Thymus (tissue), 14 donors: ENCODE measurements around the gene GINS1. TPM values are rescaled to one million over a fixed set of nuclear protein-coding genes. Genes with fewer than 3 reads are reported as not detected.

ENCODE experiments used
- DNase-seq, 9 donors: peaks; one replicate each; pipeline ENCODE4 v3.0.0-alpha.2; 2013; ENCODE audit warnings: low spot score in 9 of 9, low read depth in 6 of 9, missing footprints in 1 of 9
- H3K27ac ChIP-seq, 2 donors: one replicate each; pipeline ENCODE4 v1.5.1; 2013; ENCODE audit warnings: control low read depth in 1 of 2, low read depth in 1 of 2, low read length in 1 of 2, mild to moderate bottlenecking in 1 of 2, moderate library complexity in 1 of 2
- H3K27me3 ChIP-seq, 2 donors: one replicate each; pipeline ENCODE4 v1.5.1; 2013; ENCODE audit warnings: low read length in 1 of 2; ENCODE audit not compliant: control insufficient read depth in 2 of 2, insufficient read depth in 1 of 2
- H3K36me3 ChIP-seq, 2 donors: one replicate each; pipeline ENCODE4 v1.5.1; 2013; ENCODE audit warnings: low read length in 1 of 2, mild to moderate bottlenecking in 1 of 2, moderate library complexity in 1 of 2; ENCODE audit not compliant: control insufficient read depth in 2 of 2, insufficient read depth in 2 of 2
- H3K4me1 ChIP-seq, 2 donors: one replicate each; pipeline ENCODE4 v1.5.1; 2013; ENCODE audit warnings: low read length in 2 of 2; ENCODE audit not compliant: control insufficient read depth in 2 of 2, insufficient read depth in 2 of 2
- H3K4me3 ChIP-seq, 2 donors: one replicate each; pipeline ENCODE4 v1.5.1; 2013; ENCODE audit warnings: low read length in 2 of 2, control low read depth in 1 of 2, mild to moderate bottlenecking in 1 of 2
- H3K9me3 ChIP-seq, 2 donors: one replicate each; pipeline ENCODE4 v1.5.1; 2013; ENCODE audit warnings: low read length in 1 of 2, mild to moderate bottlenecking in 1 of 2; ENCODE audit not compliant: control insufficient read depth in 2 of 2, insufficient read depth in 1 of 2
- WGBS: extraction: QIAGEN DNeasy Blood & Tissue Kit; methylation state at CpG from one replicate; pipeline ENCODE4 v1.1.7; 2013; 5-methylcytosine and 5-hydroxymethylcytosine counted together
- long read RNA-seq, 10 donors: transcript quantifications; one replicate each; lab custom pipeline, GENCODE V29; 2026
- polyA plus RNA-seq: library from polyadenylated mRNA; stranded (reverse); fragments of 200-250 nt; gene quantifications from one replicate; pipeline ENCODE4 v1.2.3, GENCODE V29; 2013
- total RNA-seq: library from RNA; stranded (reverse); fragments of 120-200 nt; gene quantifications from one replicate; pipeline ENCODE4 v1.2.4, GENCODE V29; 2013
- donor health status: healthy.

GINS1 gene
- total RNA-seq (15.7 TPM), polyA plus RNA-seq (1.8 TPM)
- long read RNA-seq, donor 1: 0 reads
- long read RNA-seq, donor 2, partial matches to known transcripts: 0 of 2 reads
- long read RNA-seq, donor 2, other reads (novel, unspliced or antisense): 0 of 2 reads
- long read RNA-seq, donor 3, partial matches to known transcripts: 0 of 2 reads
- long read RNA-seq, donor 3, other reads (novel, unspliced or antisense): 0 of 2 reads
- long read RNA-seq, donor 4: 0 reads
- long read RNA-seq, donor 5, partial matches to known transcripts: 0 of 1 reads
- long read RNA-seq, donor 5, other reads (novel, unspliced or antisense): 0 of 1 reads
- long read RNA-seq, donor 6, transcript GINS1-201 (7 exons, 3,249 nt): major isoform, 6 of 6 reads
- long read RNA-seq, donor 6, partial matches to known transcripts: 0 of 6 reads
- long read RNA-seq, donor 6, other reads (novel, unspliced or antisense): 0 of 6 reads
- long read RNA-seq, donor 7: 0 reads
- long read RNA-seq, donor 8: 0 reads
- long read RNA-seq, donor 9, partial matches to known transcripts: 0 of 1 reads
- long read RNA-seq, donor 9, other reads (novel, unspliced or antisense): 0 of 1 reads
- long read RNA-seq, donor 10, partial matches to known transcripts: 0 of 2 reads
- long read RNA-seq, donor 10, other reads (novel, unspliced or antisense): 0 of 2 reads

- DNase-seq: peak in 8 of 9 donors; percentile 71 to 91 (median 74)
- Histone ChIP-seq H3K36me3 (peaks cover 3 to 4% of the 10 kb centered on the region in 2 donors), H3K4me3 (peak within 1 kb of the TSS; percentile 74 to 82), H3K27ac (peak within 1 kb of the TSS; percentile 12 to 42), H3K27me3 (no peaks in the 10 kb centered on the region), H3K9me3 (peaks cover 6 to 11% of the 10 kb centered on the region in 2 donors), H3K4me1 (peaks cover 7 to 13% of the 10 kb centered on the region in 2 donors)
- WGBS: 1% methylated on average over 56 of the region's 56 CpGs
Observed at GRCh38 chr20:25407311-25408169, at the start of gene GINS1. Gene GINS1, plus strand, starts transcription at chr20:25407673. Its CDS starts 148 bp downstream, at chr20:25407821.

- Histone ChIP-seq H3K36me3 (no peaks in the 10 kb centered on the region), H3K9me3 (no peaks in the 10 kb centered on the region), H3K27me3 (no peaks in the 10 kb centered on the region), H3K4me3 (no peak overlapping the region), H3K27ac (peak overlapping the region in 1 of 2 donors; percentile 18), H3K4me1 (no peaks in the 10 kb centered on the region)
- 51% methylated on average over 10 of the region's 10 CpGs for WGBS
- no peak for DNase-seq
Observed at GRCh38 chr20:25360631-25361286, 46.7 kb upstream of the GINS1 start.

GRCh38 chr20:25361287-25361683 is 46.2 kb upstream of the GINS1 start:
- Histone ChIP-seq H3K4me1 (no peaks in the 10 kb centered on the region), H3K27ac (no peak overlapping the region), H3K4me3 (no peak overlapping the region), H3K36me3 (no peaks in the 10 kb centered on the region), H3K9me3 (no peaks in the 10 kb centered on the region), H3K27me3 (no peaks in the 10 kb centered on the region)
- no peak for DNase-seq
- WGBS: 95% methylated on average over 6 of the region's 6 CpGs

- H3K27me3 ChIP-seq: no peaks in the 10 kb centered on the region
- no peaks in the 10 kb centered on the region for H3K4me1 ChIP-seq
- H3K27ac ChIP-seq: no peak overlapping the region
- H3K9me3 ChIP-seq: no peaks in the 10 kb centered on the region
- no peak for DNase-seq
- H3K36me3 ChIP-seq: no peaks in the 10 kb centered on the region
- WGBS: 92% methylated on average over 3 of the region's 3 CpGs
- no peak overlapping the region for H3K4me3 ChIP-seq
Observed at GRCh38 chr20:25364180-25364788, 43.2 kb upstream of the GINS1 start.

GRCh38 chr20:25364879-25365699 is 42.4 kb upstream of the GINS1 start:
- 97% methylated on average over 2 of the region's 2 CpGs for WGBS

GRCh38 chr20:25368526-25368925 is 38.9 kb upstream of the GINS1 start:
- Histone ChIP-seq H3K27ac (no peak overlapping the region), H3K36me3 (no peaks in the 10 kb centered on the region), H3K27me3 (no peaks in the 10 kb centered on the region), H3K4me3 (no peak overlapping the region), H3K4me1 (no peaks in the 10 kb centered on the region), H3K9me3 (no peaks in the 10 kb centered on the region)
- 98% methylated on average over 10 of the region's 10 CpGs for WGBS
- no peak for DNase-seq

More at GRCh38 chr20:25364879-25365699, 42.4 kb upstream of the GINS1 start:
- H3K4me1 ChIP-seq: no peaks in the 10 kb centered on the region
- no peaks in the 10 kb centered on the region for H3K27me3 ChIP-seq
- no peak overlapping the region for H3K27ac ChIP-seq
- DNase-seq: no peak
- no peaks in the 10 kb centered on the region for H3K36me3 ChIP-seq
- no peak overlapping the region for H3K4me3 ChIP-seq
- H3K9me3 ChIP-seq: no peaks in the 10 kb centered on the region

GRCh38 chr20:25368976-25369375 is 38.5 kb upstream of the GINS1 start:
- Histone ChIP-seq H3K36me3 (no peaks in the 10 kb centered on the region), H3K4me3 (no peak overlapping the region), H3K9me3 (no peaks in the 10 kb centered on the region), H3K27me3 (no peaks in the 10 kb centered on the region), H3K4me1 (no peaks in the 10 kb centered on the region), H3K27ac (no peak overlapping the region)
- WGBS: 98% methylated on average over 5 of the region's 5 CpGs
- no peak for DNase-seq

GRCh38 chr20:25369529-25369928 is 37.9 kb upstream of the GINS1 start:
- 98% methylated on average over 8 of the region's 8 CpGs for WGBS
- no peak for DNase-seq

More at GRCh38 chr20:25369529-25369928, 37.9 kb upstream of the GINS1 start:
- Histone ChIP-seq H3K27ac (no peak overlapping the region), H3K9me3 (no peaks in the 10 kb centered on the region), H3K36me3 (no peaks in the 10 kb centered on the region), H3K4me3 (no peak overlapping the region), H3K4me1 (no peaks in the 10 kb centered on the region), H3K27me3 (no peaks in the 10 kb centered on the region)
